Fibroblast of the conjunctiva (primary cell): ENCODE measurements around the gene LMAN2.
"Not testable (repeated sequence)": the region's sequence is repeated elsewhere in the genome, so short reads cannot be mapped to it uniquely, and the experiment has no call there.

Experiments
- DNase-seq: peaks from one replicate; pipeline ENCODE4 v3.0.0-alpha.2; 2010; ENCODE audit warnings: low read depth

The LMAN2 gene

GRCh38 chr5:177306103-177306640, 45.3 kb downstream of the LMAN2 start:
- DNase-seq: not testable (repeated sequence)

DNA sequence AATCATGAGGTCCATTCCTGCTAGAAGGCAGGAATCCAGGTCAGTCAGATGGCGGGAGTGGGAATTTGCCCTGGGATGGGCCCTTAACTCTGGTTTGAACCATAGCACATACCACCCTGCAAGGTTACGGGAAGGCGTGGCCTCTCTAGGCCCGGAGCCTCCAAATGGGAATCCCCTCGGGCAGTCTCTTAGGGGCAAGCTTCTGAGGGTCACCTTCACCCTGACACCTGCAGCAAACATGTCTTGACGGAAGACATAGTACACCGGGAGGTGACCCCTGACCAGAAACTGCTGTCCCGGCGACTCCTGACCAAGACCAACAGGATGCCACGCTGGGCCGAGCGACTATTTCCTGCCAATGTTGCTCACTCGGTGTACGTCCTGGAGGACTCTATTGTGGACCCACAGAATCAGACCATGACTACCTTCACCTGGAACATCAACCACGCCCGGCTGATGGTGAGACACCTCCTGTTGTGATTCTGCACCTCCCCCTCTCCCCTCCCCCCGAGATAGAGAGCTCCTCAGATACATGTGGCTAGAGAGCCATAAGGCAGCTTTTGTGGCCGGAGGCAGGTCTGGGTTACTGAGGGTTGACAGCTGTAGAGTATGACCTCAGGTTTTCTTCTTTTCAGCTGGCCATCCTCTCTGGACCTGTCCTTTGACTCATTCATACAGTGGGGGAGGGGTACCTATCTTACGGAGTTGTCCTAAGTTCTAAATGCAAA, 46.9 kb downstream of the LMAN2 start:
- no peak for DNase-seq

GRCh38 chr5:177303925-177304391, 47.5 kb downstream of the LMAN2 start:
- DNase-seq: no peak

DNA sequence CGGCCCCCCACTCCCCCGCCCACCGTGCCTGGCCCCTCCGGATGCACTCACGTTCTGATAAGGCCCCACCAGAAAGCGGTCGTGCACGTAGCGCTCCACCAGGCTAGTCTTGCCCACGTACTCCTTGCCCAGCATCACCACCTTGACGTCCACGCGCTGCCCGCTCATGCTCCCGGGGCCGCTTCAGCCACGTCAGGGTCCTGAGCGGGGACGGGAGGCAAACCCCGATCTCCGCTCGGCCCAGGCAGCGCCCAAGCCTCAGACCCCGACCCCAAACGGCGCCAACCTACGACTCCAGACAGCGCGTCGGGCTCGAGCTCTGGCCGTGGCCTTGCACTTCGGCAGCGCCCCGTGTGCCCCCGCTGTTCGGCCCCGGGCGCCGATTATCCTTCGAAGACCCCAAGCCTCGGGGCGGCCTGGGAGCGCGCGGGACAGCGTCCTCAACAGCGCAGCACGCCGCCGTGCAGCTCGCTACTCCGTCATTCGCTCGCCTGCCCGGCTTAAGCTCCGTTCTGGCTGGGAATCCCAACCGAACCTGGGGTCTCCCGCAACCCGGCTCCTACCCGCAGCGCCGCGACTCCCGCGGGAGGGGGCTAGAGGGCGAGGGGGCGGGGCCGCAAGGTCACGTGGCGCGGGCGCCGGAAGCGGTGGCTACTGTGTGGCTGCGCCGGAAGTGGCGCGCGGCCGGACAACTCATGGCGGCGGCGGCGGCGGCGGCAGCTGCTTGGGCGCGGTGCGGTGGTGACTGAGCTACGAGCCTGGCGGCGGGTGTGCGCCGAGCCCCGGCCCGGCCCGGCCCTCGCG, 48.1 kb downstream of the LMAN2 start, which contains the start of the genes PRELID1 and RAB24:
TSS of gene PRELID1 (plus strand) at position 679 of the 804 bp plus-strand sequence. CDS start 187 bp downstream, outside the sequence.
TSS of gene RAB24 (minus strand) at position 599 of the 804 bp plus-strand sequence. CDS start at position 168, 431 bp downstream.
- DNase-seq: peak; percentile 49

- no peak for DNase-seq
Observed at GRCh38 chr5:177302354-177303110, 48.9 kb downstream of the LMAN2 start.

GRCh38 chr5:177301503-177302165, 49.8 kb downstream of the LMAN2 start:
- no peak for DNase-seq

DNA sequence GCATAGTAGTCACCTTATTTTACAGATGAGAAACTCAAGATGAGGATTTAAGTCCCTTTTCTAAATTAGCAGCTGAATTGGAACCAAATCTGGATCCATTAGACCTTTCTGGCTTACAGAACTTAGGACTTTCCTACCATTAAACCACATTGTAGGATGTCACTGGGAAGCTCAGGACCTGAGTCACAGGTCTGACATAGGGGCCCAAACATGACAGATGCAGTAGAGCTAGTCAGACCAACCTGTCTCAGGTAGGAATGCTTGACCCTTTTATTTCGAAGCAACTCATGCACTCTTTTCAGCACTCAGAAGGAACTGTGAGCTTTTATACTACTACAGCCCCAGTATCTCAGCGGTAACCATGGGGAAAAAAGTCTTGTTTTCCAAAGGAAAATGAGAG, 50.5 kb downstream of the LMAN2 start:
- DNase-seq: no peak

- DNase-seq: peak; percentile 39
Observed at GRCh38 chr5:177300236-177300880, 51.1 kb downstream of the LMAN2 start.

DNA sequence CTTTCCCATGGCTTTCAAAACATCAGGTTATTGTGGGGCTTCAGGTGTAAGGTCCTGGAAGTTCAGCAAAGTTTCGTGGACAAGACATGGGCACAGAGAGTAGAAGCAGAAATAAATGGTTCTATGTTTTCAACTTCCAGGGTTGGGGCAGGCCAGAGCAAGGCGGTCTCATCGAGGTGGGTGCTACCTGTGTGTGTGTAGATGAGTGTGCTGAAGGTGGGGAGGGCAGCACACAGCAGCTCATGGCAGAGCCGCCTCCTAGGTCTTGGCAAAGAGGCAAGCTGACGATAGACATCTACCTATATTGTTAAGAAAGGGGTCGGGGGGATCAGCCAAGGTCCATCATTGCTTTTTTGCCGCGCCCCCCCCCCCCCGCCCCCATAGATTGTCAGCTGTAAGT, 51.8 kb downstream of the LMAN2 start:
- DNase-seq: no peak

GRCh38 chr5:177297922-177298321, 53.5 kb downstream of the LMAN2 start:
- no peak for DNase-seq

- no peak for DNase-seq
Observed at GRCh38 chr5:177296581-177296980, 54.9 kb downstream of the LMAN2 start.

- DNase-seq: no peak
Observed at GRCh38 chr5:177295924-177296323, 55.5 kb downstream of the LMAN2 start.

GRCh38 chr5:177294632-177295031, 56.8 kb downstream of the LMAN2 start:
- no peak for DNase-seq

GRCh38 chr5:177293819-177294581, 57.5 kb downstream of the LMAN2 start:
- no peak for DNase-seq

DNA sequence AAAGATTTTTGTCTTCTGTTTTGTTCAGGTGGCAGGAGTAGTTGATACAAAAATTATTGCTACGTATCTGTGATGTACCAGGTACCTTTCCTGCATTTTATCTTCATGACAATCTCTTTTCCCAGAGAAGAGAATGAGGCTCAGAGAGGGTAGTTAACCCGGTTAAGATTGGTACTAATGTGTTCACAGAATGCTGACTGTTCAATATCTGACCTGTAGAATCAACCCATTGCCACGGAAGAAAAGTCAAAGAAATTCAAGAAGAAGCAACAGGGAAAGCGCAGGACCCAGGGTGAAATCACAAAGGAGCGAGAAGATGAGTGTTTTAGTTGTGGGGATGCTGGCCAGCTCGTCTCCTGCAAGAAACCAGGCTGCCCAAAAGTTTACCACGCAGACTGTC, 59.7 kb downstream of the LMAN2 start:
- DNase-seq: no peak

- DNase-seq: no peak
Observed at GRCh38 chr5:177290816-177291596, 60.5 kb downstream of the LMAN2 start.

DNA sequence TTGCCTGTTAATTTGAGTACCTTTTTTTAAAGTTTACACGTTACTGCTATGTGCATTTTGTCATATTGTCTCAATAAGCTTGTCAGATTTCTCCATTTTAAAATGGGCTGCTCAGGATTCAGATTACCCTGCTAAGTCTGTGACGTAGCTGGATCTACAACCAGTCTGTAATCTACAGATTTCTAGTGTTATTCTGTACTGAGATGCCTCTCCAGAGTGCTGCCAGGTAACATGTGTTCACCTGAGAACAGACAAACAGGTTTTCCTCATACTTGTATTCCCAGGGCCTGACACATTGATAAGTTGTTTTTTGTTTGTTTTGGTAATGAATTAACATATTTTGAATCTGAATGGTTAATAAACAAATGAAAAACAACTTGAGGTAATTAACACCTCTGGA, 63.3 kb downstream of the LMAN2 start:
- DNase-seq: no peak
